SK-N-SH (cell line): ENCODE measurements around the gene MRPS23. TPM values are rescaled to one million over a fixed set of nuclear protein-coding genes. Genes with fewer than 3 reads are reported as not detected.

Source experiments
- CTCF ChIA-PET: fragments of 300-600, 350-600 bp; formaldehyde crosslinking; extraction: SDS; loops from one replicate; lab custom pipeline; 2021; lab: Yijun Ruan, JAX
- POLR2A ChIA-PET: fragments of 350-600 bp; sonication (Branson Sonifier 250); formaldehyde crosslinking; extraction: SDS; loops from one replicate; lab custom pipeline; 2020; ENCODE audit warnings: antibody characterized with exemption, inconsistent platforms; lab: Yijun Ruan, JAX
- DNase-seq: peaks from one replicate; pipeline ENCODE4 v3.0.0; 2012
- H2AFZ ChIP-seq: fragments of 200-600 bp; sonication (generic); 2 replicates; pipeline ENCODE4 v1.8.1; 2016; ENCODE audit warnings: antibody characterized with exemption, mild to moderate bottlenecking, low read depth
- H3F3A ChIP-seq: fragments of 200-600 bp; sonication (generic); replicated peaks from 2 replicates; pipeline ENCODE3; 2016; ENCODE audit warnings: antibody characterized with exemption, mild to moderate bottlenecking; ENCODE audit not compliant: insufficient read depth
- H3K27ac ChIP-seq, 2 experiments: fragments of 200-500 bp in 1 of 2; fragments of 200-600 bp in 1 of 2; sonication (Bioruptor generic) in 1 of 2; sonication (generic), shearing (Covaris generic) in 1 of 2; 2 replicates each; pipeline versions ENCODE4 v1.5.1 to v1.6.1; 2014 to 2016; ENCODE audit warnings: low read depth in 2 of 2, inconsistent platforms in 1 of 2, low read length in 1 of 2, mild to moderate bottlenecking in 1 of 2, mixed read lengths in 1 of 2
- H3K27me3 ChIP-seq: fragments of 200-600 bp; sonication (generic), shearing (Covaris generic); 2 replicates; pipeline ENCODE4 v1.6.1; 2016; ENCODE audit warnings: mixed run types; ENCODE audit not compliant: insufficient read depth
- H3K36me3 ChIP-seq, 2 experiments: fragments of 200-500 bp in 1 of 2; fragments of 200-600 bp in 1 of 2; sonication (Bioruptor generic) in 1 of 2; sonication (generic) in 1 of 2; replicated peaks in 1 of 2; 2 replicates each; pipeline versions ENCODE3 to v1.5.1; 2014 to 2016; ENCODE audit warnings: low read length in 1 of 2, mild to moderate bottlenecking in 1 of 2; ENCODE audit not compliant: insufficient read depth in 2 of 2, control insufficient read depth in 1 of 2
- H3K4me1 ChIP-seq, 2 experiments: fragments of 200-500 bp in 1 of 2; fragments of 200-600 bp in 1 of 2; sonication (Bioruptor generic) in 1 of 2; sonication (generic), shearing (Covaris generic) in 1 of 2; 2 replicates each; pipeline versions ENCODE4 v1.5.1 to v1.6.1; 2014 to 2016; ENCODE audit warnings: low read depth in 1 of 2, low read length in 1 of 2, mixed run types in 1 of 2; ENCODE audit not compliant: insufficient read depth in 2 of 2, control insufficient read depth in 1 of 2
- H3K4me2 ChIP-seq: fragments of 200-600 bp; sonication (generic), shearing (Covaris generic); 2 replicates; pipeline ENCODE4 v1.6.1; 2017; ENCODE audit warnings: mixed run types
- H3K4me3 ChIP-seq, 2 experiments: fragments of 200-500 bp in 1 of 2; fragments of 200-600 bp in 1 of 2; sonication (Bioruptor generic) in 1 of 2; sonication (generic), shearing (Covaris generic) in 1 of 2; 2 replicates each; pipeline versions ENCODE4 v1.5.1 to v1.8.1; 2014 to 2016; ENCODE audit warnings: low read depth in 2 of 2, inconsistent platforms in 1 of 2, low read length in 1 of 2, mild to moderate bottlenecking in 1 of 2, mixed read lengths in 1 of 2, moderate library complexity in 1 of 2
- H3K79me2 ChIP-seq: fragments of 200-600 bp; sonication (generic); 2 replicates; pipeline ENCODE4 v1.8.1; 2017; ENCODE audit warnings: mild to moderate bottlenecking; ENCODE audit not compliant: insufficient read depth
- H3K9ac ChIP-seq: fragments of 200-600 bp; sonication (generic); 2 replicates; pipeline ENCODE4 v1.6.1; 2017; ENCODE audit warnings: mixed run types
- H3K9me2 ChIP-seq: fragments of 200-600 bp; sonication (generic); 2 replicates; pipeline ENCODE4 v1.6.1; 2017; ENCODE audit warnings: mixed run types
- H3K9me3 ChIP-seq: fragments of 200-600 bp; sonication (generic); 2 replicates; pipeline ENCODE4 v1.6.1; 2017; ENCODE audit warnings: mixed run types, mild to moderate bottlenecking, moderate library complexity
- H4K20me1 ChIP-seq: fragments of 200-600 bp; sonication (generic); 2 replicates; pipeline ENCODE4 v1.6.1; 2017; ENCODE audit warnings: mild to moderate bottlenecking, mixed run types; ENCODE audit not compliant: insufficient read depth
- ELF1 ChIP-seq: IDR thresholded peaks from 2 replicates; pipeline ENCODE4 v1.4.0; 2012
- EZH2phosphoT487 ChIP-seq: fragments of 200-600 bp; sonication (generic); IDR thresholded peaks from 2 replicates; pipeline ENCODE4 v1.6.1; 2017; ENCODE audit warnings: low read depth, mixed run types, mild to moderate bottlenecking, antibody characterized with exemption, moderate library complexity, borderline replicate concordance
- FOSL2 ChIP-seq: IDR thresholded peaks from 2 replicates; pipeline ENCODE4 v1.4.0; 2012; ENCODE audit warnings: low read depth, mild to moderate bottlenecking, moderate library complexity, borderline replicate concordance
- FOXJ3 ChIP-seq: sonication (generic); formaldehyde crosslinking; IDR thresholded peaks from 2 replicates; pipeline ENCODE4 v1.5.1; 2020; ENCODE audit warnings: mild to moderate bottlenecking, missing genetic modification reagents
- GABPA ChIP-seq: IDR thresholded peaks from 2 replicates; pipeline ENCODE4 v1.4.0; 2012; ENCODE audit warnings: low read depth, mild to moderate bottlenecking
- MAX ChIP-seq: IDR thresholded peaks from 2 replicates; pipeline ENCODE4 v1.4.0; 2012; ENCODE audit warnings: low read depth
- MXI1 ChIP-seq: IDR thresholded peaks from 2 replicates; pipeline ENCODE4 v1.6.1; 2012; ENCODE audit warnings: mild to moderate bottlenecking, low read depth, low read length, improper control_type of control experiment
- NFIC ChIP-seq: IDR thresholded peaks from 2 replicates; pipeline ENCODE4 v1.4.0; 2012; ENCODE audit warnings: borderline replicate concordance
- PBX3 ChIP-seq: IDR thresholded peaks from 2 replicates; pipeline ENCODE4; 2012
- RCOR1 ChIP-seq: fragments of 150-350 bp; IDR thresholded peaks from 2 replicates; pipeline ENCODE4 v1.6.1; 2017; ENCODE audit warnings: antibody characterized with exemption, low read length
- REST ChIP-seq: IDR thresholded peaks from 2 replicates; pipeline ENCODE4 v1.6.1; 2012; ENCODE audit warnings: mild to moderate bottlenecking, low read depth, low read length, moderate library complexity
- RXRA ChIP-seq: IDR thresholded peaks from 2 replicates; pipeline ENCODE4 v1.4.0; 2012; ENCODE audit warnings: low read depth, mild to moderate bottlenecking, borderline replicate concordance
- SIN3A ChIP-seq: IDR thresholded peaks from 2 replicates; pipeline ENCODE4 v1.6.1; 2012; ENCODE audit warnings: low read depth, mild to moderate bottlenecking, low read length, moderate library complexity, borderline replicate concordance
- SMC3 ChIP-seq: IDR thresholded peaks from 2 replicates; pipeline ENCODE4 v1.6.1; 2012; ENCODE audit warnings: low read depth, low read length, improper control_type of control experiment
- TCF12 ChIP-seq: IDR thresholded peaks from 2 replicates; pipeline ENCODE4 v1.4.0; 2012
- USF1 ChIP-seq: IDR thresholded peaks from 2 replicates; pipeline ENCODE4 v1.4.0; 2012; ENCODE audit warnings: low read depth, borderline replicate concordance
- ZBTB33 ChIP-seq: IDR thresholded peaks from 2 replicates; pipeline ENCODE4 v1.4.0; 2012; ENCODE audit warnings: low read depth, borderline replicate concordance
- WGBS: methylation state at CpG from one replicate; pipeline ENCODE4 v1.1.6; 2017; ENCODE audit warnings: low lambda C conversion rate; 5-methylcytosine and 5-hydroxymethylcytosine counted together
- polyA plus RNA-seq, 3 experiments: library from polyadenylated mRNA; depleted of rRNA; stranded (reverse); fragments of >200 nt; gene quantifications; 2 replicates each; pipeline ENCODE4 v1.2.3, GENCODE V29; 2012

Gene MRPS23
- polyA plus RNA-seq, 1 of the 3 experiments (the other 2 are of a cell fraction), result 105 TPM

- POLR2A ChIA-PET, result interaction anchor here (0.6 kb wide), 1 partner anchor 630 kb away, joined by 3 read pairs; no protein-coding TSS in a partner anchor
These were observed 10.8 kb downstream of the MRPS23 start for GRCh38 chr17:57838857-57839570.

GRCh38 chr17:57838453-57838852 is 11.4 kb downstream of the MRPS23 start:
- Histone ChIP-seq H3K4me3 (no peak overlapping the region), H3K9ac (no peak overlapping the region), H3K79me2 (peaks cover 14% of the 10 kb centered on the region), H3K9me3 (no peaks in the 10 kb centered on the region), H3K27me3 (no peaks in the 10 kb centered on the region), H3K4me1 (peaks cover 0 to 3% of the 10 kb centered on the region in 2 experiments; a peak in 1 of 4 replicates), H3K27ac (no peak overlapping the region), H3K4me2 (no peak overlapping the region), H3K36me3 (peaks cover 40 to 52% of the 10 kb centered on the region in 2 experiments), H3K9me2 (no peaks in the 10 kb centered on the region), H3F3A (peaks cover 18% of the 10 kb centered on the region), H2AFZ (no peak overlapping the region), H4K20me1 (peaks cover 6% of the 10 kb centered on the region)
- no peak for DNase-seq
- POLR2A ChIA-PET, result no interaction called here
- WGBS, result 87% methylated on average over 4 of the region's 4 CpGs
- CTCF ChIA-PET, result interaction anchor here (1.0 to 1.6 kb wide), 6 partner anchors 10 to 274 kb away, joined by 3 to 10 read pairs (median 4); no protein-coding TSS in a partner anchor
- TF ChIP-seq FOXJ3 (CRISPR knock-in tag), result no peak
- no peak for TF ChIP-seq FOSL2
- TF ChIP-seq TCF12, result no peak
- TF ChIP-seq GABPA, result no peak
- no peak for TF ChIP-seq ELF1
- TF ChIP-seq MXI1, result no peak
- no peak for TF ChIP-seq NFIC
- no peak for TF ChIP-seq REST
- no peak for TF ChIP-seq RXRA
- TF ChIP-seq ZBTB33, result no peak
- TF ChIP-seq RCOR1, result no peak
- TF ChIP-seq SMC3, result no peak
- no peak for TF ChIP-seq PBX3

More at GRCh38 chr17:57838857-57839570, 10.8 kb downstream of the MRPS23 start:
- Histone ChIP-seq H3K27ac (no peak overlapping the region), H3K79me2 (peaks cover 19% of the 10 kb centered on the region), H3K9ac (no peak overlapping the region), H3K4me2 (no peak overlapping the region), H2AFZ (no peak overlapping the region), H3F3A (peaks cover 17% of the 10 kb centered on the region), H3K9me2 (no peaks in the 10 kb centered on the region)
- no peak for DNase-seq
- CTCF ChIA-PET, result interaction anchor here (0.8 to 1.6 kb wide), 8 partner anchors 10 to 596 kb away, joined by 3 to 10 read pairs (median 4); no protein-coding TSS in a partner anchor
- TF ChIP-seq EZH2phosphoT487 (no peak), USF1 (no peak), RXRA (no peak), SIN3A (no peak), NFIC (no peak), FOSL2 (no peak), MAX (no peak), FOXJ3 (CRISPR knock-in tag) (no peak)
- TF ChIP-seq, all 33 proteins: peak for 0
- 80% methylated on average over 6 of the region's 6 CpGs for WGBS
- peaks cover 42 to 57% of the 10 kb centered on the region in 2 experiments for H3K36me3 ChIP-seq
- H3K9me3 ChIP-seq, result no peaks in the 10 kb centered on the region
- no peaks in the 10 kb centered on the region for H3K27me3 ChIP-seq
- peaks cover 6% of the 10 kb centered on the region for H4K20me1 ChIP-seq
- H3K4me1 ChIP-seq, result peaks cover 0 to under 1% of the 10 kb centered on the region in 2 experiments; a peak in 1 of 4 replicates
- H3K4me3 ChIP-seq, result no peak overlapping the region
